Measurements from ENCODE around the gene TRIM2.

DNA sequence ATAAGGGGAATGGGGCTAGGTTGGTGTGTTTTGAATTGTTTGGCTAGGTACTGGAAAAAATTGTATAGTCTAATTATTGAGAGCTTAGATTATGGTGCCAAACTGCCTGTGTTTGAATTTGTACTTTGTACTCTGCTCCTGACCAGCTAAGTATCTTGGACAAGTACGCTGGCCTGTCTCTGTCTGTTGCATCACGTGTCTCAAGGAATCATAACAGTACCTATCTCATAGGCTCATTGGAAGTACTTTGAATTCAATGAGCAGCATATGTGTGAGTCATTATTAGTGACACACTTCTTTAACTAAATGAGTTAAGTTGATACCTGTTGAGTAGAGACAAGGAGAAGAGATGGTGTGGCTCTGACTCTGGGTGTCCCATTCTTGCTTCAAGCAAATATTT is 70.7 kb downstream of the TRIM2 start:
- TF ChIP-seq, protein P1, sequence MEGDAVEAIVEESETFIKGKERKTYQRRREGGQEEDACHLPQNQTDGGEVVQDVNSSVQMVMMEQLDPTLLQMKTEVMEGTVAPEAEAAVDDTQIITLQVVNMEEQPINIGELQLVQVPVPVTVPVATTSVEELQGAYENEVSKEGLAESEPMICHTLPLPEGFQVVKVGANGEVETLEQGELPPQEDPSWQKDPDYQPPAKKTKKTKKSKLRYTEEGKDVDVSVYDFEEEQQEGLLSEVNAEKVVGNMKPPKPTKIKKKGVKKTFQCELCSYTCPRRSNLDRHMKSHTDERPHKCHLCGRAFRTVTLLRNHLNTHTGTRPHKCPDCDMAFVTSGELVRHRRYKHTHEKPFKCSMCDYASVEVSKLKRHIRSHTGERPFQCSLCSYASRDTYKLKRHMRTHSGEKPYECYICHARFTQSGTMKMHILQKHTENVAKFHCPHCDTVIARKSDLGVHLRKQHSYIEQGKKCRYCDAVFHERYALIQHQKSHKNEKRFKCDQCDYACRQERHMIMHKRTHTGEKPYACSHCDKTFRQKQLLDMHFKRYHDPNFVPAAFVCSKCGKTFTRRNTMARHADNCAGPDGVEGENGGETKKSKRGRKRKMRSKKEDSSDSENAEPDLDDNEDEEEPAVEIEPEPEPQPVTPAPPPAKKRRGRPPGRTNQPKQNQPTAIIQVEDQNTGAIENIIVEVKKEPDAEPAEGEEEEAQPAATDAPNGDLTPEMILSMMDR (IDR thresholded peaks at IDR 0.05), result no peak
- TF ChIP-seq POLR2A (IDR thresholded peaks at IDR 0.05), result no peak
